Hippocampal formation (tissue), 2 donors: Measurements from ENCODE around the gene RNF223.
A peak's percentile ranks its signal among the peaks of the same experiment; 100 is the strongest.

Experiments used
- DNase-seq, 2 donors: peaks; one replicate each; lab custom pipeline; 2025; lab: John Stamatoyannopoulos, UW

Gene RNF223

GRCh38 chr1:1026599-1027413 is 47.3 kb downstream of the RNF223 start:
- no peak for DNase-seq

- no peak for DNase-seq
Observed at GRCh38 chr1:1025730-1026129, 48.4 kb downstream of the RNF223 start.

- DNase-seq: peak in 1 of 2 donors; percentile 38
Observed at GRCh38 chr1:1024771-1025699, 49.1 kb downstream of the RNF223 start.

GRCh38 chr1:1024149-1024770 is 49.8 kb downstream of the RNF223 start:
- DNase-seq: no peak

- DNase-seq: no peak
Observed at GRCh38 chr1:1023700-1024099, 50.4 kb downstream of the RNF223 start.

- no peak for DNase-seq
Observed at GRCh38 chr1:1022302-1023009, 51.6 kb downstream of the RNF223 start.

- no peak for DNase-seq
Observed at GRCh38 chr1:1021920-1022259, 52.2 kb downstream of the RNF223 start.

GRCh38 chr1:1021010-1021919 is 52.8 kb downstream of the RNF223 start:
- DNase-seq: peak in 1 of 2 donors; percentile 34
